ENCODE measurements around the gene TRIM40.

GRCh38 chr6:30087876-30088275 is 48.1 kb upstream of the TRIM40 start:
- TF ChIP-seq, protein P1, sequence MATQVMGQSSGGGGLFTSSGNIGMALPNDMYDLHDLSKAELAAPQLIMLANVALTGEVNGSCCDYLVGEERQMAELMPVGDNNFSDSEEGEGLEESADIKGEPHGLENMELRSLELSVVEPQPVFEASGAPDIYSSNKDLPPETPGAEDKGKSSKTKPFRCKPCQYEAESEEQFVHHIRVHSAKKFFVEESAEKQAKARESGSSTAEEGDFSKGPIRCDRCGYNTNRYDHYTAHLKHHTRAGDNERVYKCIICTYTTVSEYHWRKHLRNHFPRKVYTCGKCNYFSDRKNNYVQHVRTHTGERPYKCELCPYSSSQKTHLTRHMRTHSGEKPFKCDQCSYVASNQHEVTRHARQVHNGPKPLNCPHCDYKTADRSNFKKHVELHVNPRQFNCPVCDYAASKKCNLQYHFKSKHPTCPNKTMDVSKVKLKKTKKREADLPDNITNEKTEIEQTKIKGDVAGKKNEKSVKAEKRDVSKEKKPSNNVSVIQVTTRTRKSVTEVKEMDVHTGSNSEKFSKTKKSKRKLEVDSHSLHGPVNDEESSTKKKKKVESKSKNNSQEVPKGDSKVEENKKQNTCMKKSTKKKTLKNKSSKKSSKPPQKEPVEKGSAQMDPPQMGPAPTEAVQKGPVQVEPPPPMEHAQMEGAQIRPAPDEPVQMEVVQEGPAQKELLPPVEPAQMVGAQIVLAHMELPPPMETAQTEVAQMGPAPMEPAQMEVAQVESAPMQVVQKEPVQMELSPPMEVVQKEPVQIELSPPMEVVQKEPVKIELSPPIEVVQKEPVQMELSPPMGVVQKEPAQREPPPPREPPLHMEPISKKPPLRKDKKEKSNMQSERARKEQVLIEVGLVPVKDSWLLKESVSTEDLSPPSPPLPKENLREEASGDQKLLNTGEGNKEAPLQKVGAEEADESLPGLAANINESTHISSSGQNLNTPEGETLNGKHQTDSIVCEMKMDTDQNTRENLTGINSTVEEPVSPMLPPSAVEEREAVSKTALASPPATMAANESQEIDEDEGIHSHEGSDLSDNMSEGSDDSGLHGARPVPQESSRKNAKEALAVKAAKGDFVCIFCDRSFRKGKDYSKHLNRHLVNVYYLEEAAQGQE (IDR thresholded peaks at IDR 0.05; ENCODE audit: low read depth): no peak
- TF ChIP-seq FOXM1 (IDR thresholded peaks at IDR 0.05; ENCODE audit: borderline replicate concordance, low read depth) (no peak), EP300 (IDR thresholded peaks at IDR 0.05; ENCODE audit: borderline replicate concordance) (no peak), CEBPB (IDR thresholded peaks at IDR 0.05) (no peak), TEAD4 (IDR thresholded peaks at IDR 0.05) (no peak), CREB1 (IDR thresholded peaks at IDR 0.05; ENCODE audit: low read depth) (no peak)
- TF ChIP-seq, protein P2, sequence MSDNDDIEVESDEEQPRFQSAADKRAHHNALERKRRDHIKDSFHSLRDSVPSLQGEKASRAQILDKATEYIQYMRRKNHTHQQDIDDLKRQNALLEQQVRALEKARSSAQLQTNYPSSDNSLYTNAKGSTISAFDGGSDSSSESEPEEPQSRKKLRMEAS (IDR thresholded peaks at IDR 0.05): no peak
